HTERT RPE-1 (cell line): ENCODE measurements around the gene PRRT2.
"Not testable (repeated sequence)": the region's sequence is repeated elsewhere in the genome, so short reads cannot be mapped to it uniquely, and the experiment has no call there.

Source experiments
- in situ Hi-C: fragments of 300-500 bp; cut with MboI; formaldehyde crosslinking; loops from 4 replicates; pipeline ENCODE4 v1.14.3; 2020; ENCODE audit warnings: low sequenced_read_pairs

The PRRT2 gene

DNA sequence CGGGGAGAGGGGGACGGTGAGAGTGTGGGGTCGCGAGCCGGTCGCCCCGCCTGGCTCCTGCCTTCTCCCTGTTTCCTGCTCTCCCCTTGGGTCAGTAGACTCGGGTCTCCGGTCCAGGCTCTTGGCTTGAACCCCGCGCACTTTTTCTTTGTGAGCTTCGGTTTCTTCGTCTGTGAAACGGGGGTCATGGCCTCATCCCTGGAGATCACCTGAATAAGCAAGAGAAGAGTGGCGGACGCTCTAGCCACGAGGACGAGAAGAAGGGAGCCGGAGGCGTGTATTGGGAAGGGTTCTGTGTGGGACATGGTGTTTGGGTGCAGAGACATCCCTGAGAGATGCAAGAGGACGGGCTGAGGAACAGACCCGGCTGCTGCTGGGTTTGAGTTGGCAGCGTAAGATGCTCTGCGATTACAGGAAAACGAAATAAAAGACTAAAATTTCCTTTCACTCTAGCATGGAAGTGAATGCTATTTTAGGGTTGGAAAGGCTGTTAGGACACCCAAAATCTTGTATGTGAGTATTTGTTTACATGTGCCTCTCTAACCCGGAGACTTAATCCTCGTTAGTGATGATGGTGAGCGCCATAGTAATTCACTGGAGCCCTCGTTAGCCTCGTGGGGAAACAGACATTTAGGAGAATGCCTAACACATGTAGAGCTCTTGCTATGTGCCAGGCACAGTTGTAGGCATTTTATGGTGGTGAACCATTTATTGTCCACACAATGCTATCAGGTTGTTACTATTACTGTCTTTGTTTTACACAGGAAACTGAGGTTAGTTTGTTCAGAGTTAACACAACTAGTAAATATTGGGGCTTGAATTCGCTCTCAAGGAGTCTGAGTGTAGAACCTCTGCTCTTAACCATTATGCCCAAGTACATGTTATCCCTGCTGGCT, 20.8 kb upstream of the PRRT2 start:
- in situ Hi-C loops, result no loop called here

DNA sequence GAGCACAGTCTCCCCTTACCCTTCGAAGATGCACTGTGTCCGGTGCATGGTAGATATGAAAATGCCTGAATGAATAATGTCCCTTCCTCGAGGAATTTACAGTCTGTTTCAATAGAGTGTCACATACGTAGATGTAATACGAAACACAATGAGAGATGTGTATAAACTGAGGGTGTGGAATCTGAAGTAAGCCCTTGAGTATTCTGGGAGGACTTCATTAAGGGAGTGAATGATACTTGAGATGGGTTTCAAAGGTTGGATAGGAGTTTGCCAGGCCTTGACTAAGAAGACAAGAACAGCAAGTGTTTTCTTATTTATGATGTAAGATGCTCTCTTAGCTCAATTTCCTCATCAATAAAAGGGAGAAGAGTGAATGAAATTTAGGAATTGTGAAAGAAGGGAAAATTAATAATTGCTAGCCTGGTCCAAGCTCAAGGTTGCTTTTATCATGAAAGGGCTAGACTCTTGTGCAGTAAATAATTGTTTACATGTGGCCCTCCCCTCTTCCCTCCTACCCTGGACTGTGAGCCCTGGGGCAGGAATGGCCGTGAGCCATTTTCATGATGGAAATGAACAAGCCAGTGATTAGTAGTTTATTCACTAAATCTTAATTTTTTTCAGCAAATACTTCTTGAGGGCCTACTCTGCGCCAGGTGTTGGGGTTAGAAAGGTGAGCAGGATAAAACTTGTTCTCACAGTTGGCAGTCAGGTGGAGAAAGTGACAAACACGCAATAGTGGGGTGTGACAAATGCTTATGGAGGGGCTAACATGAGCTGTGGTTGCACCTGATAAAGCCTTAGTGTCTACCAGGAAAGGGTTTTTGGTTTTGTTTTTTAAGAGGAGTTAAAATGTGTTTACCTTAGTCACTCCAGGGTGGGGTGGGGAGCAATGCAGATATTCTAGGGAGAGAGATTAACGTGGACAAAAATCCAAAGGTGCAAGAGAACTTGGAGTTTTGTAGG, 19.9 kb upstream of the PRRT2 start:
- in situ Hi-C loops, result no loop called here

DNA sequence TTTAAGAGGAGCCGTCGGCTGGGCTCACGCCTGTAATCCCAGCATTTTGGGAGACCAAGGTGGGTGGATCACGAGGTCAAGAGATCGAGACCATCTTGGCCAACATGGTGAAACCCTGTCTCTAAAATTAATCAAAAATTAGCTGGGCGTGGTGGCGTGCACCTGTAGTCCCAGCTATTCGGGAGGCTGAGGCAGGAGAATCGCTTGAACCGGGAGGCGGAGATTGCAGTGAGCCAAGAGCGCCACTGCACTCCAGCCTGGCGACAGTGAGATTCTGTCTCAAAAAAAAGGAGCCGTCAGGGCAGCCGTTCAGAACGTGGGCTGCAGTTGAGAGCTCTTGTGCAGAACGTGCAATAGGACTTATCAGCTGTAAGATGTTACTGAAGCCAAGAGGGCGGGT, 18.8 kb upstream of the PRRT2 start:
- in situ Hi-C loops, result not testable (repeated sequence)

- in situ Hi-C loops, result no loop called here
Measured at GRCh38 chr16:29794231-29794710, 17.7 kb upstream of the PRRT2 start.

- in situ Hi-C loops, result no loop called here
Measured at GRCh38 chr16:29802416-29802935, 9.5 kb upstream of the PRRT2 start.

GRCh38 chr16:29804020-29804419, 8.0 kb upstream of the PRRT2 start:
- in situ Hi-C loops, result no loop called here

- in situ Hi-C loops, result no loop called here
Measured at GRCh38 chr16:29804455-29805231, 7.3 kb upstream of the PRRT2 start.

DNA sequence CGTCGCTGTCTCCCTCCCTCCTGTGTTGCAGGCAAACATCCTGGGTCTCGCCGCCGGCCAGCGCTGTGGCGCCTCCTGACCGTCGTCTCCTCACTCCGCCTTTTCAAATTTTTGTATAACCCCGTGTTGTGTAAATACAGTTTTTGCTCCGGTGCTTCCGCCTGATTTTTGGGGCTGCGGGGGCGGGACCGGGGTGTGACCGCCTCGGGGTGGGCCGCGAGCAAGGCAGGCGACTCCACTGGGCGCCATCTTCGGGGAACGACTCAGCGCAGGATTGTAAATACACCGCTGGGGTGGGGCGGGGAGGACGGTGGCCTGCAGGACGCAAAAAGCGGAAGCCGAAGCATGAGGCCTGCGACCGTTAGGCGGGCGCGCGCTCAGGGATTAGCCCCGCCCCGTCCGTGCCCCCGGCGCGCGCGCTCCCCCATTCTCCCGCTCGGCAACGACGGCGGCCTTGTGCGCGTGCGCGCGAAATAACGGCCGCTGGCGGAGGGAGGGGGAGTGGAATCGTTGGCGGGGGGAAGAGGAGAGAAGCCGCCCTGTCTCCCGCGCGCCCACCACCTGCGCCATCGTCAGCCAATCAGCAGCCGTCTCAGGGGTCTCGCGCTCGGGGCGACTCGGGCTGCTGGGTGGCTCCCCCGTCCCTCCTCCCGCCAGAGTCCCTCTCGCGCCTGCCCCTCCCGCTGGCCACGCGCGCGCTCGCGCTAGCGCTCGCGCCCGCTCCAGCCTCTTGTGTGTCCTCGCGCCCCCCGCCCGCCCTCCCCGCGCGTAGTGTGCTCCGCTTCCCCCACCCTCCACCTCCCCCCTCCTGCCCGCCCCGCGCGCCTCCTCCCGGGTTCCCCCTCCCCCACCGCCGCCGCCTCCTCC, 6.5 kb upstream of the PRRT2 start:
- in situ Hi-C loops, result no loop called here

- in situ Hi-C loops, result no loop called here
Measured at GRCh38 chr16:29806099-29806579, 5.9 kb upstream of the PRRT2 start, which contains the start of gene MAZ. Gene MAZ, plus strand, starts transcription at chr16:29806529. Its CDS starts 173 bp downstream, at chr16:29806702.

- in situ Hi-C loops, result no loop called here
Measured at GRCh38 chr16:29806641-29807425, 5.2 kb upstream of the PRRT2 start.

DNA sequence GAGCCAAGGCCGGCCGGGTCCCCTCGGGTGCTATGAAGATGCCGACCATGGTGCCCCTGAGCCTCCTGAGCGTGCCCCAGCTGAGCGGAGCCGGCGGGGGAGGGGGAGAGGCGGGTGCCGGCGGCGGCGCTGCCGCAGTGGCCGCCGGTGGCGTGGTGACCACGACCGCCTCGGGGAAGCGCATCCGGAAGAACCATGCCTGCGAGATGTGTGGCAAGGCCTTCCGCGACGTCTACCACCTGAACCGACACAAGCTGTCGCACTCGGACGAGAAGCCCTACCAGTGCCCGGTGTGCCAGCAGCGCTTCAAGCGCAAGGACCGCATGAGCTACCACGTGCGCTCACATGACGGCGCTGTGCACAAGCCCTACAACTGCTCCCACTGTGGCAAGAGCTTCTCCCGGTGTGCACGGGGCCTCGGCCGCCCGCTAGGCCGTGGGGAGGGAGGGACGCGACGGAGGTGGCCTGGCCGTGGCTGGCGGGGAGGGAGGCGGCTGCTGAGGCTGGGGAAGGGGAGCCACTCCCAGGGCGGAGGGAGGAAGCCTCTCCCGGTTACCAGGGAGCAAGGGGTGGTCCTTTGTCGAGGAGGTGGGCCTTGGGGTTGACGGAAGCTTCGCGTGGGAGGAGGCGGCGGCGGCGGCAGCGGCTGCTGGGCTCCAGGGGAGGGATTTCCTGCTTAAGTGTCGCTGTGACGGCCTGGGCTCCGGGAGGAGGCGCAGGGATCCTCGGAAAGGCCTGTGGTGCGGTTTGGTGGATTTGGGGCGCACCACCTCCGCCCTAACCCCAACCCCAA, 4.4 kb upstream of the PRRT2 start:
- in situ Hi-C loops, result no loop called here

DNA sequence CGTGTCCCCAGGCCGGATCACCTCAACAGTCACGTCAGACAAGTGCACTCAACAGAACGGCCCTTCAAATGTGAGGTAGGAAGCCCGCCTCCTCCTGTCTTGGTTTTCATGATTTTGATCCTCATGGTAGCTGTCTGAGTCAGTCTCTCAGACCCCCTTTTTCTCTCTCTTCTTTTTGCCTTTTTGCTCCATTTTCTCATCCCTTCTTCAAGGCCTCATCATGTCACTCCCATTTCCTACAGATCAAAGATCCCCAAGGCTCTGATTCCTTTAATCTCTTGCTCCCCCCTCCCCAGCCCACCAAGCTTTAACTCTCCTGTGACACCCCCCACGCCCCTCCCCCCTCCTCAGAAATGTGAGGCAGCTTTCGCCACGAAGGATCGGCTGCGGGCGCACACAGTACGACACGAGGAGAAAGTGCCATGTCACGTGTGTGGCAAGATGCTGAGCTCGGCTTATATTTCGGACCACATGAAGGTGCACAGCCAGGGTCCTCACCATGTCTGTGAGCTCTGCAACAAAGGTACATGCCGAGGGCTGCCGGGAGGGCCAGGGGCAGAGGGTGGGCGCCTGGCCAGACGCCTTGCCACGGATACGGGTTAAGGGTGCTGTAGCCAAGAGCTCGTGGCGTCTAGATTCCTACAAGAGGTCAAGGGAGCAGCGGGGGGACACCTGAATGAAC, 3.6 kb upstream of the PRRT2 start:
- in situ Hi-C loops, result no loop called here

- in situ Hi-C loops, result no loop called here
Measured at GRCh38 chr16:29809031-29809747, 2.8 kb upstream of the PRRT2 start.

- in situ Hi-C loops, result no loop called here
Measured at GRCh38 chr16:29809850-29810698, 1.9 kb upstream of the PRRT2 start.

DNA sequence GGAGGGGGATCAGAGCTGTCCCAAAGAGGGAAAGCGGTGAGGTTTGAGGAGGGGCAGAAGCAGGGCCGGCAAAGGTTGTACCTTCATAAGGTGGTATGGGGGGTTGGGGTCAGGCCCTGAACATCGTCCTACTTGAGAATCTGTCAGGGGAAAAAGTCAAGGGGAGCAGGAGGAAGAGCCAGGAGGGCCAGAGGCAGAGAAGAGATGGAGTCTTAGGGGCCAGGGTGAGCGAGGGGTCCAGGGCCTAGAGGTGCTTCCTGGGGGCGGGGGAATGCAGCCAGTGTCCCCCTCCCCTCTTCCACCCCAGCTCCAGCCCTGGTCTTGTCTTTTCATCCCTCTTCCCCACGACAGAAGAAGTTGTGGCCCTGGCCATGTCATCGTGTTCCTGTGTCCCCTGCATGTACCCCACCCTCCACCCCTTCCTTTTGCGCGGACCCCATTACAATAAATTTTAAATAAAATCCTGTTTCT, 1.3 kb upstream of the PRRT2 start:
- in situ Hi-C loops, result no loop called here
